AG04450 (cell line): ENCODE measurements around the gene GALNT7. TPM values are rescaled to one million over a fixed set of nuclear protein-coding genes. Genes with fewer than 3 reads are reported as not detected.

Experiments
- CTCF ChIA-PET: fragments of 300-600, 350-600 bp; formaldehyde crosslinking; extraction: SDS; loops from one replicate; lab custom pipeline; 2022; ENCODE audit warnings: antibody characterized with exemption, inconsistent platforms; lab: Charles Lee
- POLR2A ChIA-PET: fragments of 350-600 bp; formaldehyde crosslinking; extraction: SDS; loops from one replicate; lab custom pipeline; 2021; ENCODE audit warnings: antibody characterized with exemption, inconsistent platforms; lab: Yijun Ruan, JAX
- DNase-seq: peaks from one replicate; pipeline ENCODE4 v3.0.0-alpha.2; 2011; ENCODE audit warnings: low read depth, low spot score
- H3K27ac ChIP-seq: one replicate; pipeline ENCODE4 v1.5.1; 2012; ENCODE audit warnings: low read depth, low read length, control low read depth
- H3K27me3 ChIP-seq: one replicate; pipeline ENCODE4 v1.6.0; 2012; ENCODE audit warnings: low read length; ENCODE audit not compliant: control insufficient read depth, insufficient read depth
- H3K4me3 ChIP-seq: 2 replicates; pipeline ENCODE4 v1.5.1; 2011; ENCODE audit warnings: mild to moderate bottlenecking, low read depth, low read length, control low read depth
- H3K9me3 ChIP-seq: 2 replicates; pipeline ENCODE4 v1.5.1; 2012; ENCODE audit warnings: low read length; ENCODE audit not compliant: control insufficient read depth, insufficient read depth
- polyA plus RNA-seq: library from polyadenylated mRNA; depleted of rRNA; stranded (reverse); fragments of >200 nt; gene quantifications from 2 replicates; pipeline ENCODE4 v1.2.3, GENCODE V29; 2011
- TF ChIP-seq, protein P1 (sequence below): IDR thresholded peaks from 2 replicates; pipeline ENCODE4 v1.5.1; 2011; ENCODE audit warnings: low read depth, low read length, control low read depth, inconsistent platforms

The GALNT7 gene
- polyA plus RNA-seq, 1 experiment, result 47.6 TPM

DNA sequence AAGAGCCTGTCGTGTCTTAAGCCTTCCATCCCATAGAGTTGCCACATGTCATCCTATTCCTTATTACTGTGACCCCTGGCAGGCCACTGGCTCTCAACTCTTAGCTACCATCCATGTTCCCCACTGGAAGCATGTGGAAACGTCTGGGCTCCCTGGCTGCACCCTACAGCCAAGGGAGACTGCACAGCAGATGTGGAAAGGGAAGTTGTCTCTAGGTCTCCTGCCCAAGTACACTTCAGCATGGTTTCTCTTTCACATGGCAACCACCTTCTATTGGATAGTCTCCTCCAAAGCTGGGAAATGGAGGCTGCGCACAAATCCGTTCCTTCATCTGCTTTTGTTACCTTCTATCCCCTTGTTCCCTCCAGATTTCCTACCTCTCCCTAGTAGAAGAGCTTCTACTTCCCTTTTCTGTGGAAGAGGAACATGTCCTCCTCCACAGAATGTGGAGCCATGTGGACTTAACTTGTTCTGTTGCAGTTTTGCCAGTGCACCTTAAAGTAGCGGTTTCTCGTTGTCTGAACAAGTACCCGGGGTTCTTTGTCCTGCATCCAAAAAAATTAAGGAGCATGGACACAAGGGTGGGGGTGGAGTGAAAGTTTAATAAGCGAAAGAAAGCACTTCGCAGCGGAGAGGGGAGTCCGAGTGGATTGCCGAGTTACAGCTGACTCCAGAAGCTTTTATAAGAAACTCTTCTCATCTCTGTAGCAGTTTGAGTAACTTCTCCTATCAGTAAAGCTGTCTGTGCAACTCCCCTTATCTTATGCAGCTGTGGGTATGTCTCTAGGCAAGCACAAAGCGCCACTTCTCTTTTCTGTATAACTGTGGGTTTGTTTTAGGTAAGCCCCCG, 113.0 kb downstream of the GALNT7 start:
- DNase-seq, result no peak
- POLR2A ChIA-PET, result no interaction called here
- Histone ChIP-seq H3K4me3 (no peak overlapping the region), H3K27me3 (no peaks in the 10 kb centered on the region), H3K9me3 (peaks cover 10% of the 10 kb centered on the region), H3K27ac (no peak overlapping the region)
- CTCF ChIA-PET, result interaction anchor here (1.1 to 1.7 kb wide), 6 partner anchors 20 to 268 kb away, joined by 3 to 13 read pairs (median 4); no protein-coding TSS in a partner anchor
- TF ChIP-seq, protein P1, sequence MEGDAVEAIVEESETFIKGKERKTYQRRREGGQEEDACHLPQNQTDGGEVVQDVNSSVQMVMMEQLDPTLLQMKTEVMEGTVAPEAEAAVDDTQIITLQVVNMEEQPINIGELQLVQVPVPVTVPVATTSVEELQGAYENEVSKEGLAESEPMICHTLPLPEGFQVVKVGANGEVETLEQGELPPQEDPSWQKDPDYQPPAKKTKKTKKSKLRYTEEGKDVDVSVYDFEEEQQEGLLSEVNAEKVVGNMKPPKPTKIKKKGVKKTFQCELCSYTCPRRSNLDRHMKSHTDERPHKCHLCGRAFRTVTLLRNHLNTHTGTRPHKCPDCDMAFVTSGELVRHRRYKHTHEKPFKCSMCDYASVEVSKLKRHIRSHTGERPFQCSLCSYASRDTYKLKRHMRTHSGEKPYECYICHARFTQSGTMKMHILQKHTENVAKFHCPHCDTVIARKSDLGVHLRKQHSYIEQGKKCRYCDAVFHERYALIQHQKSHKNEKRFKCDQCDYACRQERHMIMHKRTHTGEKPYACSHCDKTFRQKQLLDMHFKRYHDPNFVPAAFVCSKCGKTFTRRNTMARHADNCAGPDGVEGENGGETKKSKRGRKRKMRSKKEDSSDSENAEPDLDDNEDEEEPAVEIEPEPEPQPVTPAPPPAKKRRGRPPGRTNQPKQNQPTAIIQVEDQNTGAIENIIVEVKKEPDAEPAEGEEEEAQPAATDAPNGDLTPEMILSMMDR, result no peak

DNA sequence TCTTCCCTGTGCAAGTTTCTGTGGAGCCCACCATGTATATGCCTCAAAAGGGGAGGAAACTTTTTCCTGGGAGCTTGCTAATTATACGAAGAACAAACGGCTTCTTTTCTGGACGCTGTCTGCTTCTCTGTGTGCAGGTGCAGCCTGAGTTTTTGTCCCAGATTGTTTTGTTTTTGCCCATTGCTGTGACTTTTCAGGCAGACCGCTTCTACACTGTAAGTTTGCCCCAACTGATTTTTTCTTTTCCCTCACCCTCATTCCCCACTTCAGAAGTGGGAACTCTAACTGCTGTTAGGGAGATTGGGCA, 113.6 kb downstream of the GALNT7 start:
- TF ChIP-seq, protein P1, result no peak
- Histone ChIP-seq H3K27ac (no peak overlapping the region), H3K4me3 (no peak overlapping the region), H3K9me3 (peaks cover 12% of the 10 kb centered on the region), H3K27me3 (no peaks in the 10 kb centered on the region)
- CTCF ChIA-PET, result interaction anchor here (1.1 to 1.3 kb wide), 2 partner anchors 20 to 269 kb away, joined by 3 to 4 read pairs; no protein-coding TSS in a partner anchor
- DNase-seq, result no peak
- POLR2A ChIA-PET, result no interaction called here

DNA sequence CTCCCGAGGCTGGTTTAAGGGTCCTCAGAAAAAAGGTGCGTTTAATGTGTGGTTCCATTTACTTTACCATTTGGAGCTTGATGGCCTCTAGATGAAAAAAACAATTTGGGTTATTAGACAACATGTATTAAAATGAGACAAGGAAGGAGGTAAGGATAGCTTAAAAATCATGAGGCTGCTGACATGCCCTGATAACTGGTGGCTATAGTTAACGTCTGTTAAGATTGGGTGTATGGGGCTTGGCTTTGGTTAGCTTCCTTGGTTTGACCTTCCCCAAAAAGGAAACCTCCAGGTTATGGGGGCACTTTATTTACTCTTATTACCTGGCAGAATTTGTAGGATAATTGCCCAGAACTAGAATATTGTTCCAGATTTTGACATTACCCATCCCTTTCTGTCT, 114.0 kb downstream of the GALNT7 start:
- H3K27me3 ChIP-seq, result no peaks in the 10 kb centered on the region
- CTCF ChIA-PET, result interaction anchor here (1.1 to 1.3 kb wide), 2 partner anchors 19 to 269 kb away, joined by 3 to 4 read pairs; no protein-coding TSS in a partner anchor
- no peak overlapping the region for H3K4me3 ChIP-seq
- no peak for DNase-seq
- POLR2A ChIA-PET, result no interaction called here
- TF ChIP-seq, protein P1, result no peak
- no peak overlapping the region for H3K27ac ChIP-seq
- H3K9me3 ChIP-seq, result peaks cover 16% of the 10 kb centered on the region

DNA sequence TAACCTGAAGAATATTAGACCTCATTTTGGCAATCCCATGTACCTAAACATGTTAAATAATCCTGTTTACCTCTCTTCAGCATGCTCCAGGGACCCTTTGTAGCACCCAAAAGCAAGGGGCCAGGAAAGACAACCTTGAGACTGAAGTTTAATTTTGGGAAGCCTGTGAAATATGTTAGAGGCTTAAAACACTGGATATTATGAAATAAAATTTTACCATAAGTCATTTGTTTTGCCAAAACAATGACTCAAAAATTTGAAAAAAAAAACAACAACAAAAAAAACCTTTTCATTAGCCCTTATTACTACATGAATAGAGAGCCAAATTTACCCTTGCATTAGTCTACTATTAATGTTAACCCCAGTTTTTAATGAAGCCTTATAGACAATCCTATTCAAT, 115.9 kb downstream of the GALNT7 start:
- ChIA-PET POLR2A (no interaction called here), CTCF (no interaction called here)
- Histone ChIP-seq H3K27ac (no peak overlapping the region), H3K27me3 (no peaks in the 10 kb centered on the region), H3K9me3 (peaks cover 19% of the 10 kb centered on the region), H3K4me3 (no peak overlapping the region)
- DNase-seq, result no peak
- TF ChIP-seq, protein P1, result no peak

DNA sequence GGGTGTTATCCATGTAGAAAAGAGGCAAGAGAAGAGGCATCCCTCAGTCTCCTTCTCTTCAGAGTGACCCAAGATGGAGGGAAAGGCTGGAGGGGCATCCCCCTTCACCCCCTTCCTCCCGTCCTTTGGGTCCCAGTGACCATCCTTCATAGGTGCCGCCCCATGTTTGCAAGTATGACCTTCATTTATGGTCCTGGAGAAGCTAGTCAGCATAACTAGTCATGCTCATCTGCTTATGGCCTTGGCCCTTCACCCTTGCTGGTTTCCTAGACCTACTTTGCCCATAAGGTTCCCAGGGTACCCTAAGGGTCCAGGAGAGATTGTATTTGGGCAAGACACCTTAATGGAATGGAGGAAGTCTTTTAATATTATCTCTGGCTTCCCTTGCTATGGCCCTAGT, 118.9 kb downstream of the GALNT7 start:
- Histone ChIP-seq H3K4me3 (no peak overlapping the region), H3K27me3 (no peaks in the 10 kb centered on the region), H3K9me3 (peaks cover 19% of the 10 kb centered on the region), H3K27ac (no peak overlapping the region)
- TF ChIP-seq, protein P1, result no peak
- ChIA-PET POLR2A (no interaction called here), CTCF (interaction anchor here (0.6 to 3.2 kb wide), 19 partner anchors 10 to 911 kb away, joined by 3 to 37 read pairs (median 3); no protein-coding TSS in a partner anchor)
- no peak for DNase-seq
